Superior temporal gyrus (tissue), 1 donor: ENCODE data around the gene LBHD1.
A peak's percentile ranks its signal among the peaks of the same experiment; 100 is the strongest.
"Not testable (repeated sequence)": the region's sequence is repeated elsewhere in the genome, so short reads cannot be mapped to it uniquely, and the experiment has no call there.

Experiments used
- DNase-seq: peaks from one replicate; pipeline ENCODE4 v3.0.0-alpha.2; 2016; ENCODE audit errors: extremely low spot score

Gene LBHD1

GRCh38 chr11:62694455-62695167 lies 22.5 kb upstream of the LBHD1 start:
- DNase-seq = peak; percentile 88

- not testable (repeated sequence) for DNase-seq
Measured at GRCh38 chr11:62693624-62694023, 21.6 kb upstream of the LBHD1 start.

- no peak for DNase-seq
Measured at GRCh38 chr11:62689421-62690183, 17.5 kb upstream of the LBHD1 start, which contains the start of gene LRRN4CL. Gene LRRN4CL (minus strand): TSS chr11:62689530. CDS start chr11:62688508, 1,022 bp downstream.

GRCh38 chr11:62688491-62688890 lies 16.4 kb upstream of the LBHD1 start:
- no peak for DNase-seq

- no peak for DNase-seq
Measured at GRCh38 chr11:62687508-62688396, 15.7 kb upstream of the LBHD1 start.

- DNase-seq = no peak
Measured at GRCh38 chr11:62682518-62682917, 10.5 kb upstream of the LBHD1 start.

GRCh38 chr11:62680825-62681240 lies 8.8 kb upstream of the LBHD1 start:
- no peak for DNase-seq

GRCh38 chr11:62678770-62679696 lies 7.0 kb upstream of the LBHD1 start, which contains the start of gene UBXN1:
Gene UBXN1 (minus strand): TSS chr11:62679073. CDS start chr11:62678923, 150 bp downstream.
- DNase-seq = peak; percentile 95

GRCh38 chr11:62678433-62678769 lies 6.3 kb upstream of the LBHD1 start:
- no peak for DNase-seq

- no peak for DNase-seq
Measured at GRCh38 chr11:62677714-62678113, 5.6 kb upstream of the LBHD1 start.

GRCh38 chr11:62677156-62677555 lies 5.1 kb upstream of the LBHD1 start:
- DNase-seq = no peak

- DNase-seq = no peak
Measured at GRCh38 chr11:62676698-62677097, 4.6 kb upstream of the LBHD1 start.

GRCh38 chr11:62675415-62675814 lies 3.3 kb upstream of the LBHD1 start:
- DNase-seq = not testable (repeated sequence)

- DNase-seq = no peak
Measured at GRCh38 chr11:62673196-62673525, 1.1 kb upstream of the LBHD1 start.

- no peak for DNase-seq
Measured at GRCh38 chr11:62671236-62671607, 845 bp downstream of the LBHD1 start.

- no peak for DNase-seq
Measured at GRCh38 chr11:62669420-62670161, 2.5 kb downstream of the LBHD1 start.

- DNase-seq = no peak
Measured at GRCh38 chr11:62667460-62667859, 4.6 kb downstream of the LBHD1 start.

- no peak for DNase-seq
Measured at GRCh38 chr11:62666259-62666926, 5.7 kb downstream of the LBHD1 start.

- peak; percentile 69 for DNase-seq
Measured at GRCh38 chr11:62665599-62666258, 6.3 kb downstream of the LBHD1 start.
